GOT3 (cell line): ENCODE results near the gene TMEM175.
"Not testable (repeated sequence)": the region's sequence is repeated elsewhere in the genome, so short reads cannot be mapped to it uniquely, and the experiment has no call there.

ENCODE experiments used
- DNase-seq: peaks from one replicate; lab custom pipeline; 2025; ENCODE audit warnings: mixed read lengths; lab: John Stamatoyannopoulos, UW

TMEM175 gene

DNA sequence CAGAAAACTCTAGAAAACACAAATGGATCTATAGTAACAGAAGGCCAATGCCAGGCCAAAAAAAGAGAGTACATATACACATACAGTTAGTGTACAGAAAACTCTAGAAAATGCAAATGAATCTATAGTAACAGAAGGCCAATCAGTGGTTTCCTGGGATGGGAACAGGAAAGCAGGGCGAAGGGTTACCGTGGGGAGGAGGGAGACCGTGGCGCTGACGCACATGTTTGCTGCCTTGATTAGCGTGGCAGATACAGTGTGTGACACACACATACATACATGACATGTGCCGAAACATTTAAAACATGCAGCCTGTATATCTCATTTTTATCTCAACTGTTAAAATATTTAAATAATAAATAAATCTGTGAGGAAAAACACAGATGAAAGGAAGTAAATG is 14.8 kb upstream of the TMEM175 start:
- no peak for DNase-seq

DNA sequence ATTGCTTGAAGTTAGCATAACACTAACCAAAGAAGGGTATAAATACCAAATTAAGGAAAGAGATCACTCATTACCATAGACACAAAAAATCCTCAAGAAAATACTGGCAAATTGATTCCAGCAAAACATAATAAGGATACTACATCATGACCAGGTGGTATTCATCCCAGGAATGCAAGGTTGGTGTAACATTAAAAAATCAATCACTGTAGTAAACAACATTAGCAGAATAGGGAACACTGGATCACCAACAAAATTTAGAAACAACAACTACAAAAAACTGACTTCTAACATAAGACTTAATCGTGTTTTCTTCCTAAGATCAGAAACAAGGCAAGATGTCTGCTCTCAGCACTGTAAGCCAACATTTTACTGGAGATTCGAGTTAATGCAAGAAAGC is 14.3 kb upstream of the TMEM175 start:
- DNase-seq: no peak

DNA sequence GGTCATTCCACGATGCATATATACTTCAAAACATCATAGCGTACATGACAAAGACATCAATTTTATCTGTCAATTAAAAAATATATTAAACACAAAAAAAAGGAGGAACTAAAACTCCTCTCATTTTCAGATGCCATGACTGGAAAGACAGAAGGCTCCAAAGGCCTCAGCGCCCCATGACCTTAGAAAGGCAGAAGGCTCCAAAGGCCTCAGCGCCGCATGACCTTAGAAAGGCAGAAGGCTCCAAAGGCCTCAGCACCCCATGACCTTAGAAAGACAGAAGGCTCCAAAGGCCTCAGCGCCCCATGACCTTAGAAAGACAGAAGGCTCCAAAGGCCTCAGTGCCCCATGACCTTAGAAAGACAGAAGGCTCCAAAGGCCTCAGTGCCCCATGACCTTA is 13.7 kb upstream of the TMEM175 start:
- not testable (repeated sequence) for DNase-seq

DNA sequence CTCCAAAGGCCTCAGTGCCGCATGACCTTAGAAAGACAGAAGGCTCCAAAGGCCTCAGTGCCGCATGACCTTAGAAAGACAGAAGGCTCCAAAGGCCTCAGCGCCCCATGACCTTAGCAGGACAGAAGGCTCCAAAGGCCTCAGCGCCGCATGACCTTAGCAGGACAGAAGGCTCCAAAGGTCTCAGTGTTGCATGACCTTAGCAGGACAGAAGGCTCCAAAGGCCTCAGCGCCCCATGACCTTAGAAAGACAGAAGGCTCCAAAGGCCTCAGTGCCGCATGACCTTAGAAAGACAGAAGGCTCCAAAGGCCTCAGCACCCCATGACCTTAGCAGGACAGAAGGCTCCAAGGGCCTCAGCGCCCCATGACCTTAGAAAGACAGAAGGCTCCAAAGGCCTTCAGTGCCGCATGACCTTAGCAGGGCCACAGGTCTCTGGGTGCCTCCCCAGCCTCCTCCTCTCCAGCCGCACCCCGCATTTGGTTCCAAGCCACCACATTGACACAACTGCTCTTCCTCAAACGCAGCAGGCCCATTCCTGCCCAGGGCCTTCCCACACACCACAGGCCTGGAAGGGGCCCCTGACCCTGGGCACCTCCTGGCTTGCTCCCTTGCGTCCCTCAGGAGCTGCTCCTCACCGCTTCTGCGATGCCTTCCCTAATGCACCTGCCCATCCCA is 13.1 kb upstream of the TMEM175 start:
- DNase-seq: not testable (repeated sequence)

DNA sequence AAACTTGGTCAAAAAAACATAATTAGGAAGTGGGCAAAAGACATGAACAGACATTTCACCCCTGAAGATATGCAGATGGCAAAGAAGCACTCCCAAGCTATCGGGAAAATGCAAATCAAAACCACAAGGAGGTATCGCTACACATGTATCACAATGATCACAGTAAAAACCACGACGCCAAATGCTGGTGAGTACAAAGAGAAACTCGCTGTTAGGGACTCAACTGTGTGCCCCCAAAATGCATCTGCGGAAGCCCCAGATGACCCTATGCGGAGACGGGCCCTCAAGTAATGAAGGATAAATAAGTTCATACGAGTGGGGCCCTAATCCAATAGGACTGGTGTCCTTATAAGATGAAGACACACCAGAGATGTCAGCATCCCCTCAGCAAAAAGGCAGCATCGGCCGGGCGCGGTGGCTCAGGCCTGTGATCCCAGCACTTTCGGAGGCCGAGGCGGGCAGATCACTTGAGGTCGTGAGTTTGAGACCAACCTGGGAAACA is 10.4 kb upstream of the TMEM175 start:
- no peak for DNase-seq

DNA sequence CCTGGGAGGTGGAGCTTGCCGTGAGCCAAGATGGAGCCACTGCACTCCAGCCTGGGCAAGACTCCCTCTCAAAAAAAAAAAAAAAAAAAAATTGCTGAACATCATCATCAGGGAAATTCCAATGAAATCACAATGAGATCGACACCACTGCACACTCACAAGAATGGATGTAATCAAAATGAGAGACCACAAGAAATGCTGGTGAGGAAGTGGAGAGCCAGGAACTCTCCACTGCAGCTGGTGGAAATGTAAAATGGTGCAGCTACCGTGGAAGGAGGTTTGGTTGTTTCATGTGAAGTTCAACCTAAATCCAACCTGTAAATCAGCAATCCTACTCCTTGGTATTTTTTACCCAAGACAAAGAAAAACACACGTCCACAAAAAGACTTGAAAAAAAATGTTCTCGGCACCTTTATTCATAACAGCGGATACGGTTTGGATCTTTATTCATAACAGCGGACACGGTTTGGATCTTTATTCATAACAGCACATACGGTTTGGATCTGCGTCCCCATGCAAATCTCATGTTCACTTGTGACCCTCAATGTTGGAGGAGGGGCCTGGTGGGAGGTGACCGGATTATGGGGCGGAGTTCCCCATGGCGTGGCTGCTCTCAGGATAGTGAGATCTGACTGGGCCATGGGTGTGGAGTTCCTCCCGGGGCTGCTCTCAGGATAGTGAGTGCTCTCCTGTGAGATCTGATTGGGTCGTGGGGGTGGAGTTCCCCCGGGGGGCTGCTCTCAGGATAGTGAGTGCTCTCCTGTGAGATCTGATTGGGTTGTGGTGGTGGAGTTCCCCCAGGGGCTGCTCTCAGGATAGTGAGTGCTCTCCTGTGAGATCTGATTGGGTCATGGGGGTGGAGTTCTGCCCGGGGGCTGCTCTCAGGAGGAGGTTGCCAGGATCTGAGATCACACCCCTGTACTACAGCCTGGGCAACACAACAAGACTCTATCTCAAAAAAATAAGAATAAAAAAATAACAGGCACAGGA is 7.9 kb upstream of the TMEM175 start:
- no peak for DNase-seq

DNA sequence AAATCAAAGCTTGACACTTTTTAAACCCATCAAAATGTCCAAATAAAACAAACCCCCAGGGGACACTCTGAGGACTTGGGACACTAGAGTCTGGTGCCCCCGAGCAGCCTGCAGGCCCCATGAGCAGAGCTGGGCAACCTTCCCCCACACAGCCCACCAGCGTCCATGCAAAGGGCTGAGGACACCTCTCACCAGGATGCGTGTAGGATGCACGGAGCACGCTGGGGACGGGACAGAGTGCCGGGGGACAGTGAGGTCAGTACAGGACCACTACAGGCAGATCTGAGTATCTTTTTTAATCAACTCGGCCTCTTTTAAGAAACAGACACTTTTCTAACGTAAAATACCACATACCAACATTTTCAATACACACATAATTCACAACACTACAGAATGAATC is 7.1 kb upstream of the TMEM175 start:
- no peak for DNase-seq

DNA sequence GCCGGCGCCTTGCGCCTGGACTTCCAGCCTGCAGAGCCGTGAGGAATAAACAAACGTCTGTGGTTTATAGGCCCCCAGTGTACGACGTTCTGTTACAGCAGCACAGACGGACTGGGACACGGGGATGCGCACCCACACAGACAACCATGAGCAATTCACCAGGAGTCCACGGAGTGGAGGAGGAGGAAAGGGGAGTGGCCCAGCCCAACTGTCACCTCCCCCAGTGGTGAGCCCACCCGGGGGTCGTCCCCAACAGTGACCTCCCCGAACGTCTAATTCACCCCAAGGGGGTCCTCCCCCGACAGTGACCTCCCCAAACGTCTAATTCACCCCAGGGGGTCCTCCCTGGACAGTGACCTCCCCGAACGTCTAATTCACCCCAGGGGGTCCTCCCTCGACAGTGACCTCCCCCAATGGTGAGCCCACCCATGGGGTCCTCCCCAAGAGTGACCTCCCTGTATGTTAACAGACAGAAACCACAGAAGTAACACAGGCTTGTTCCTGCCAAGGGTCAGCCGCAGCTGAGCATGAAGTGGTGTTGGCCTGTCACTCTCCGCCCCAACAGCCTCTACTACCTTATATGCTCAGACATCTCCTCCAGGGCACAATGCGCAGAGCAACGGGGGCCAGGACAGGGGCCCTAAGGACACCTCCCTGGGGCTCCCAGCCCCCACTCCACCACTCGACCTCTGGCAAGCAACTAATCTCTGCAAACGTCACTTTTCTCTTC is 6.3 kb upstream of the TMEM175 start:
- DNase-seq: no peak

DNA sequence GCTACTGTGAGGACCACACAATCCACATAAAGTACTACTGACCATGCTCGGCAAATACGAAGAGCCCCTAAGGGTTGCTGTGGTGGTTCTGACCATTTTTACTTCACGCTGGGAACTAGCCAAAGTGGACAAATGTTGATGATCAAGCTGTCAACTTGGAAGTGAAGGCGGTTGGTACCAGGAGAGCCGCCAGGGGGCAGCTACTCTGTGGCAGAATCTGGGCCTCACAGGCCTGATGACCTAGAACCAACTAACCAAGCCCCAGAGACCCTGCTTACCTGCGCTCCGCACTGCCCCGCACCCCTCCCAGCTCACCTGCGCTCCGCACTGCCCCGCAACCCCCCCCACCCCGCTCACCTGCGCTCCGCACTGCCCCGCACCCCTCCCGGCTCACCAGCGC is 5.7 kb upstream of the TMEM175 start:
- DNase-seq: no peak

DNA sequence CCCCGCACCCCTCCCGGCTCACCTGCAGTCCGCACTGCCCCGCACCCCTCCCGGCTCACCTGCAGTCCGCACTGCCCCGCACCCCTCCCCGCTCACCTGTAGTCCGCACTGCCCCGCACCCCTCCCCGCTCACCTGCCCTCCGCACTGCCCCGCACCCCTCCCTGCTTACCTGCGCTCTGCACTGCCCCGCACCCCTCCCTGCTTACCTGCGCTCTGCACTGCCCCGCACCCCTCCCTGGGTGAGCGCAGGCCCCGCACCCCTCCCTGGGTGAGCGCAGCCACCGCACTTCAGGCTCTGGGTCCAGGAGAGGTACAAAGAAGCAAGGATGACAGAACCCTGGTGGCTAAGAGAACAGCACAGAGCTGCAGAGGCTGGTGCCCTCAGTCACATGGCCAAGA is 4.7 kb upstream of the TMEM175 start:
- not testable (repeated sequence) for DNase-seq

DNA sequence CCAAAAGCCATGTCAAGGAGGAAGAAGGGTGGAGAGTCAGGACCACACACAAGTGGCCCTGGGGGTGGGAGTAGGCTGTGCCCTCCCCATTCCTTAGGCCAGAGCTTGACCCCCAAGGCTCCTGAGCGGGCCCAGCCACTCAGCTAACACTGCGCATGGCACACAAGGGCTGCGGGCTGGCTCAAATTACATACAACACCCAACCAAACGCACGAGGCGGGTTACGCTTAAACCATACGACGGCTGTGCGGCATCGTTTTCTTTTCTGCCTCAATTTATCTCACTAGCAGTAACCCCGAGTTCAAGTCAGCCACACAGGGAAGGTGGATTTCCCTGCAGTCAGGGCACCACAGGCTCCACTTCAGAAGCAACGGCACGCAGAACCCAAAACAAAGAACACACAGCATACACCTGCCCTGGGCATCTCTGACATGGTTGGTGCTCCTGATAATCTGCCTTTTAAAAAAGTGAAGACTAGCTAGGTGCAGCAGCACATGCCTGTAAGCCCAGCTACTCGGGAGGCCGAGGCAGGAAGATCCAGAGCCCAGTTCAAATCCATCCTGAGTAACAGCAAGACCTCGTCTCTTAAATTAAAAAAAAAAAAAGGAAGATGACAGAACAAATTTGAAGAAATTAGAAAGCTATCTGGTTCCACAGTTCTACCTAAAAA is 3.0 kb upstream of the TMEM175 start:
- no peak for DNase-seq

DNA sequence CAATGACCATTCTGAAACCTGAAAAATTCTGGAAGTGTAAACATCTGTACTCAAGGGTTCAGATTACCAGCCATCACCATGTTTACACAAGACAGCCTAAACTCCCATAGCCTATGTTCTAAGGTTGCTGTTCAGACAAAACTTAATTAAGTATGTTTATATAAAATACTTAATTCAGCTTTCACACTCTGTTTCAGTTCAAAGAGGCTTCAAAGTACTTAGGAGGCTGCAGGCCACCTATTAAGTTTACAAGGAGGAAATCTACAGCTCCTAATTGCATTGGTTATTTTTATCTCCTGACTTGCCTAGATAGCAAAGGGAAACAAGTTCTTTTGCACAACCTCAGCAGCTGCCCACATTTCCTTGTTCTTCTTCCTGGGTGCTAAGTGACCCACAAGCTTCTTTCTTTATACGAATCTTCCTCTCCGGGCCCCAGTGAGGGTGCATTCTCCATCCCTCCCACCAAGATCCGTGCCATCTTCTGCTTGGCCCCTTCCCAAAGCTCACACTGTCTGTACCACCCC is 2.2 kb upstream of the TMEM175 start:
- DNase-seq: no peak

DNA sequence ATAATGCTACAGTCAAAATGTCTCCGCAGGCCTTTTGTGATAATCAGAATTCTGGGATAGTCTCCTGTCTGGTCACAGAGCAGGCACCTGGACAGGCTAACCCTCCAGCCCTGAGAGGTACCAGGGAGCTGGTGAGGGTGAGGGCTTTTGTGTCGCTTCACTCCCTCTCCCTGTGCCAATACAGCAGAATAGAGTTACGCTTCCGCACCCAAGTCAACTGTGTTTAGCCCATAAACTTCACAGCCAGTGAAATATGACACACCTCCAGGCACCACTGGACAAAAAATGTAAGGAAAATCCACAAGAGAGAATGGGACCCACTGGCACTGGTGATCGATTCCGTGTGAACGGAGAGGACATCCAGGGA is 1.4 kb upstream of the TMEM175 start:
- DNase-seq: no peak

DNA sequence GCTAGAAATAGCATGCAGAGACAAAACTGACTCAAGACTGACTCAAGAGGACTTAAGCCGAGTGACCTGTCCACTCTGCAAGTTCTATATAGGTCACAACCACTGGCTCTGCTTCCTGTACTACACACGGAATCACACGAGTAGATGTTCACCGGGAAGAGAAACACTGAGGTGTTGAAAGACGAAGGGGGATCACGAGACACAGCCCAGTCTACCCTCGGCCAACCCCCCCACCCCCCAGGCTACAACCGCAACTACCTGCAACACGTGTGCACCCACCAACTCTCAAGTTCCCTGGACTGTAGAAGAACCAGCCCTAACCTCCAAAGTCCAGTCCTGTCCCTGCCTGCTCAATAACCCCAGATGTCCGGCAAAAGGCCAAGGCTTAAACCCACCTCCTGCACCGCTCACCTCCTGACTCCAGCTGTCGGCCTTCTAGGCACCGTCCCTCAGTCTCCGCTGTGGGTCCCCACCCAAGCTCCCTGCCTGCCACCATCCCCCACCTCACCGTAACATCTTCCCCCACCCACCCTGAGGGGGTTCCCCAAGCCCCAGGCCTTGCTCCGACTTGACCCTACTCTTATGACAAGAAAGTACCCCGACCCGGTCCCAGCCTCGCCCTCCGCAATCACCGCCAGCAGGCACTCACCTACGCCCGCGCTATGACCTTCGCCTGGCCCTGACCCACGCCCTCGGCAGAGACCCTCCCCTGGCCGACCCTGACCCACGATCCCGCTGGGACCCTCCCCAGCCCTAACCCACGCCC is 883 bp upstream of the TMEM175 start:
- no peak for DNase-seq

DNA sequence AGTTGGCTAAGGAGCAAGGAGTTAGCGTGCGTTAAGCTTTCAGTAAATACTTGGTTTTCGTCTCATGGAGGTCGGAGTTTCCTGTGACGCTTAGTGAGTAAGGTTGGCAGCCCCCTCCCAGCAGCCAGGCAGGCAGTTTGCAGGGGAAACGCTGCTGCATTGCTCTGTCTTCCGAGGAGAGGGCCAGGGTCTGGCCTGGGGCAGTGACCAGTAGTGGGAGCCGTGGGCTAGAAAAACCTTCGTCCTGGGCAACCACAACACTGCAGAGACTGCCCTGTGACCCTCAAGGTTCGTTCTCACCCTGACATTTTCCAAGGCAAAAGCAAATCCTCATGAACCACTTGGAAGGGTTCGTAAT is 432 bp downstream of the TMEM175 start:
- no peak for DNase-seq

DNA sequence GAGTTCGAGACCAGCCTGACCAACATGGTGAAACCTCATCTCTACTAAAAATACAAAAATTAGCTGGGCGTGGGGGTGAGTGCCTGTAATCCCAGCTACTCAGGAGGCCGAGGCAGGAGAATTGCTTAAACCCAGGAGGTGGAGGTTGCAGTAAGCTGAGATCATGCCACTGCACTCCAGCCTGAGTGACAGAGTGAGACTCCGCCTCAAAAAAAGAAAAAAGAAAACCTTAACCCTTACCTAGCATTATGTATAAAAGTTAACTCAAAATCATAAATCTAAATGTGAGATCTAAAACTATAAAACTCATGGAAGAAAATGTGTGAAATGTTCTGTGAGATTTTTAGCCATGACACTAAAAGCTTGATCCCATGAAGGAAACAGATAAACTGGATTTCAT is 7.2 kb downstream of the TMEM175 start:
- DNase-seq: not testable (repeated sequence)

DNA sequence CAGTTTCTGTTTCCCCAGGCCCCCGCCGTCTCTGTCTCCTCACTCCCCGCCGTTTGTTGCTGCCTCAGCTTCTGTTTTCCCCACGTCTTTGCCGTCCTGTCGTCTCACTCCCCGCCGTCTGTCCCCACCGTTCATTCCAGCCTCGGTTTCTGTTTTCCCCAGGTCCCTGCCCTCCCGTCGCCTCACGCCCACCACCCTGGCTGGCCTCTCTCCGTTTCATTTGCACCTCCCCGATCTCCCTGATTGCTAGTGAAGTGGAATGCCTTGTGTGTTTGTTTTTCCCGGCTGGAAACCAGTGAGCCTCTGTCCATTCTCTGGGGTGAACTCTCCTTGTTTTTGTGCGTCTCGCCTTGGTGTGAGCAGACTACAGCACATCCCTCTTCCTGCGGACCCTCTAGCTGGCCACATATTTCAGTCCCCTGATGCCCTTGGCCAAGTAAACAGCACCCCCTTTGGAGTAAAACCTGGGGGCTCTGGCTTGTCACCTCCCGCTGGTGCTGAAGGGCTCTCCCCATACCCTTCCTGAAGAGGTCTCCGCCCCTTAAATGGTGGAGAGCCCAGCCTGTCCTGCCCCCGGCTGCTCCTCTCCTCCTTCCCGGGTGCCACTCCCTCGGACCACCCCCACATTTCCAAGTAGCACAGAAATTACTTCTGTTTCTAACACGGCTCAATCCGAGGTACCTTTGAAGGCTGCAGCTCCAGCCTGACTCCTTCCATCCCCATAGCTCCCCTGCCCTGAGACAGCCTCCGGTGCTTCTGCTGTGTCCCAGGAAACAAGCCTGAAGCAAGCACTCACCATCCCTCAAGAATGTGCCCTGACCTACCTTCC is 13.2 kb downstream of the TMEM175 start:
- DNase-seq: no peak

DNA sequence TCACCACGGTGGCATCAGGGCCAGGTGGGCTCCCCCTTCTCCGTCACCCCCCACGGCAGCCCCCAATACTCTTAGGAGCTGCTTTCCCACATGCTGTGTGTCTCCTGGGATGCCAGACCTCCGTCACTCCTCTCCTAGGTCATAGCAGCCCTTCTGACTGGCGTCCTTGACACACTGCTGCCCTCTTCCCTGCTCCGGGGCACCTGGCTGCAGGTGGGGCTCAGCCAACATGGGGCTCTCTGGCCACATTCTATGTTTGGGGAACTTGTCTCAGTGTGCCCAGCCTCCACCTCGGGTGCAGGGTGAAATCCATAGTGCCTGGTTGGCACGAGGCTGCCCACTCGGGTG is 13.8 kb downstream of the TMEM175 start:
- no peak for DNase-seq

DNA sequence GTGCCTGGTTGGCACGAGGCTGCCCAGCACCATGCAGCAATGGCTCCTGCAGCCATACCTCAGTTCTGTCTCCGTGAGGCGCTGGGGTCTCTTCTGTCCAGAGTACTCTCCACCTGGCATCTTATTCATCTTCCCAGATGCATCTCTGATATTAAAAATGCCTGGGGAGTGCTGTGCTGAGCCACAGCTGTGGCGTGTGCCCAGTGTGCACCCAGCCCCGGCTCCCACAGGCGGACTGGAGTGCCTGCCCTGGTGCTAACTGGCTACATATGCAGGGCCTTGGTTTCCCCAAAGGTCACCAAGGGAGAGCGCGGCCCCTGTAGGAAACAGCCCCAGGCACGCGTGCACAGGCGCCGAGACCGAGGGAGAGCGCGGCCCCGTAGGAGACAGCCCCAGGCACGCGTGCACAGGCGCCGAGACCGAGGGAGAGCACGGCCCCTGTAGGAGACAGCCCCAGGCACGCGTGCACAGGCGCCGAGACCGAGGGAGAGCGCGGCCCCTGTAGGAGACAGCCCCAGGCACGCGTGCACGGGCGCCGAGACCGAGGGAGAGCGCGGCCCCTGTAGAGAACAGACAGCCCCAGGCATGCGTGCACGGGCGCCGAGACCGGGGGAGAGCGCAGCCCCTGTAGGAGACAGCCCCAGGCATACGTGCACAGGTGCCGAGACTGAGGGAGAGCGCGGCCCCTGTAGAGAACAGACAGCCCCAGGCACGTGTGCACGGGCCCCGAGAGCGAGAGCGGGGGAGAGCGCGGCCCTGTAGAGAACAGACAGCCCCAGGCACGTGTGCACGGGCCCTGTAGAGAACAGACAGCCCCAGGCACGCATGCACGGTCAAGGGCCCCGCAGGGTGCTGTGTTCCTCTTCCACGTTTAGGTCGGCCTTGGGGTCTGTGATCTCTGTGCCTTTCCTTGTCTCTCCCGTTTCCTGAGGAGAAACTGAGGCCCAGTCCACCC is 14.5 kb downstream of the TMEM175 start:
- DNase-seq: no peak
